Suprapubic skin (tissue), 3 donors: ENCODE results near the gene SLC6A12.

ENCODE experiments used
- CTCF ChIP-seq, 2 donors: fragments of 200-600 bp in 1 of 2; fragments of 450-650 bp in 1 of 2; sonication (generic) in 1 of 2; IDR thresholded peaks; one replicate each; pipeline ENCODE4 v1.5.1; 2016 to 2019; ENCODE audit warnings: antibody characterized with exemption in 2 of 2, mild to moderate bottlenecking in 1 of 2, moderate library complexity in 1 of 2
- POLR2A ChIP-seq, 2 donors: fragments of 450-650 bp; IDR thresholded peaks; one replicate each; pipeline ENCODE4 v1.6.1; 2017; ENCODE audit warnings: antibody characterized with exemption in 2 of 2, mild to moderate bottlenecking in 2 of 2, moderate library complexity in 2 of 2

DNA sequence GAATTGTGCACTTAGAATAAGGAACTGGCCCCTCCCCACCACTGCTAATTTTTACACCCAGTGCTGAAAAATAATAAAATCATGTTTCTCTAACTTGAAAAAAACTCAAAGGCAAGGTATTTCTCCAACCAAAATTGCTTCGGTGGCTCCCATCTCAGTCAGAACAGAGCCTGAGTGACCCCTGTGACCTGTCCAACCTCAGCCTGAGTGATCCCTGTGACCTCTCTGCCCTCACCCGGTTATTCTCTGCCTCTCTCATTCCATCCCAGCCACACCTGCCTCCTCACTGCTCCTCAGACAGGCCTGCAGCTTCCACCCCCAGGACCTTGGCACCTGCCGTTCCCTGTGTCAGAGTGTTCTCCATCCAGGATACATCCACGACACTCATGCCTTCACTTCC, 5.1 kb downstream of the SLC6A12 start:
- no peak for TF ChIP-seq POLR2A (IDR thresholded peaks at IDR 0.05)
- TF ChIP-seq CTCF (IDR thresholded peaks at IDR 0.05) = no peak
